Measurements from ENCODE around the gene URB1.

DNA sequence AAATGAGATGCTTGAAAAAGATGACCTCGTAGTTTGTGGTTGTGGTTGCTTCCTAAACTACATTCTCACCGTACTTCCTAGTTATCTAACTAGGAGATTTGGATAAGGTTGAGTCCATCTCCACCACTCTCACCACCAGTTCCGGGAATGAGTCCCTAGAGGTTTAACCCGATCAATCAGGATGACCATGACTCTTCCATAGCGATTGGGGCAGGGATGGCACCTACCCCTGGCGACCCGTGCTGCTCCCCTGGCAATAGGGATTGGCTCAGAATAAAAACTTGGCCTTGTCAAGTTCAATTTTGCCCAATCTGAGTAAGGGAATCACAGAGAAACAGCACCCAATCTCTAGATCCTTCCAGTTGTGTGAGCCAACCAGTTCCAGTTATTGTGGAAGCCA, 111.3 kb downstream of the URB1 start:
- TF ChIP-seq, protein P1, sequence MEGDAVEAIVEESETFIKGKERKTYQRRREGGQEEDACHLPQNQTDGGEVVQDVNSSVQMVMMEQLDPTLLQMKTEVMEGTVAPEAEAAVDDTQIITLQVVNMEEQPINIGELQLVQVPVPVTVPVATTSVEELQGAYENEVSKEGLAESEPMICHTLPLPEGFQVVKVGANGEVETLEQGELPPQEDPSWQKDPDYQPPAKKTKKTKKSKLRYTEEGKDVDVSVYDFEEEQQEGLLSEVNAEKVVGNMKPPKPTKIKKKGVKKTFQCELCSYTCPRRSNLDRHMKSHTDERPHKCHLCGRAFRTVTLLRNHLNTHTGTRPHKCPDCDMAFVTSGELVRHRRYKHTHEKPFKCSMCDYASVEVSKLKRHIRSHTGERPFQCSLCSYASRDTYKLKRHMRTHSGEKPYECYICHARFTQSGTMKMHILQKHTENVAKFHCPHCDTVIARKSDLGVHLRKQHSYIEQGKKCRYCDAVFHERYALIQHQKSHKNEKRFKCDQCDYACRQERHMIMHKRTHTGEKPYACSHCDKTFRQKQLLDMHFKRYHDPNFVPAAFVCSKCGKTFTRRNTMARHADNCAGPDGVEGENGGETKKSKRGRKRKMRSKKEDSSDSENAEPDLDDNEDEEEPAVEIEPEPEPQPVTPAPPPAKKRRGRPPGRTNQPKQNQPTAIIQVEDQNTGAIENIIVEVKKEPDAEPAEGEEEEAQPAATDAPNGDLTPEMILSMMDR (IDR thresholded peaks at IDR 0.05; ENCODE audit: extremely low read depth in 1 of 2, insufficient read depth in 1 of 2, low read depth in 1 of 2, low read length in 2 of 2) = no peak
- TF ChIP-seq EZH2 (IDR thresholded peaks at IDR 0.05; ENCODE audit: borderline replicate concordance, low read depth, low read length, severe bottlenecking) (no peak), POLR2AphosphoS5 (IDR thresholded peaks at IDR 0.05; ENCODE audit: insufficient read depth, low read depth, low read length) (no peak), JUN (IDR thresholded peaks at IDR 0.05; ENCODE audit: borderline replicate concordance, insufficient read depth, insufficient read length, low read depth) (no peak), POLR2A (IDR thresholded peaks at IDR 0.05; ENCODE audit: low read depth, low read length) (no peak), MYC (IDR thresholded peaks at IDR 0.05; ENCODE audit: low read depth, low read length) (no peak)
- TF ChIP-seq, protein P2, sequence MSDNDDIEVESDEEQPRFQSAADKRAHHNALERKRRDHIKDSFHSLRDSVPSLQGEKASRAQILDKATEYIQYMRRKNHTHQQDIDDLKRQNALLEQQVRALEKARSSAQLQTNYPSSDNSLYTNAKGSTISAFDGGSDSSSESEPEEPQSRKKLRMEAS (IDR thresholded peaks at IDR 0.05; ENCODE audit: insufficient read depth, insufficient read length) = no peak

All from endothelial cell of umbilical vein (primary cell).